Central memory CD8-positive, alpha-beta T cell (primary cell): ENCODE data around the gene IWS1.

ENCODE experiments used
- ATAC-seq: fragments of 150-1000 bp; cut with Tn5 transposase; replicated peaks from 2 replicates; pipeline ENCODE4 v1.10.0; 2022; ENCODE audit warnings: mild to moderate bottlenecking, moderate FRiP score, moderate number of reproducible peaks; ENCODE audit not compliant: poor library complexity, severe bottlenecking; ENCODE audit errors: extremely low read depth
- DNase-seq, 2 donors: peaks; one replicate each; pipeline ENCODE4 v3.0.0; 2021; ENCODE audit warnings: low spot score in 2 of 2
- H3K27ac Mint-ChIP-seq: one replicate; pipeline ENCODE4 v1.8.0; 2022; ENCODE audit warnings: low read depth, mild to moderate bottlenecking, moderate library complexity, mixed read lengths
- H3K27me3 Mint-ChIP-seq: one replicate; pipeline ENCODE4 v1.8.0; 2022; ENCODE audit warnings: mixed read lengths
- H3K36me3 Mint-ChIP-seq: one replicate; pipeline ENCODE4 v1.8.0; 2022; ENCODE audit warnings: mild to moderate bottlenecking, moderate library complexity, mixed read lengths; ENCODE audit not compliant: insufficient read depth
- H3K4me1 Mint-ChIP-seq: one replicate; pipeline ENCODE4 v1.8.0; 2022; ENCODE audit warnings: mixed read lengths
- H3K4me3 Mint-ChIP-seq: one replicate; pipeline ENCODE4 v1.8.0; 2022; ENCODE audit warnings: mild to moderate bottlenecking, moderate library complexity, mixed read lengths
- H3K9me3 Mint-ChIP-seq: one replicate; pipeline ENCODE4 v1.8.0; 2022; ENCODE audit warnings: mixed read lengths

IWS1 gene

GRCh38 chr2:127498386-127498785, 27.9 kb downstream of the IWS1 start:
- no peak overlapping the region for H3K4me3 Mint-ChIP-seq
- no peak overlapping the region for H3K27ac Mint-ChIP-seq
- no peaks in the 10 kb centered on the region for H3K9me3 Mint-ChIP-seq
- no peak for ATAC-seq
- no peaks in the 10 kb centered on the region for H3K27me3 Mint-ChIP-seq
- H3K36me3 Mint-ChIP-seq, result peaks cover 70% of the 10 kb centered on the region
- peaks cover 10% of the 10 kb centered on the region for H3K4me1 Mint-ChIP-seq
- DNase-seq, result no peak

- H3K27me3 Mint-ChIP-seq, result no peaks in the 10 kb centered on the region
- DNase-seq (no peak), ATAC-seq (no peak)
- peaks cover 14% of the 10 kb centered on the region for H3K4me1 Mint-ChIP-seq
- H3K27ac Mint-ChIP-seq, result no peak overlapping the region
- H3K4me3 Mint-ChIP-seq, result no peak overlapping the region
- H3K9me3 Mint-ChIP-seq, result no peaks in the 10 kb centered on the region
- H3K36me3 Mint-ChIP-seq, result peaks cover 63% of the 10 kb centered on the region
Observed at GRCh38 chr2:127490283-127490682, 36.0 kb downstream of the IWS1 start.

GRCh38 chr2:127486247-127487058, 39.8 kb downstream of the IWS1 start:
- DNase-seq (no peak), ATAC-seq (no peak)
- Mint-ChIP-seq H3K9me3 (no peaks in the 10 kb centered on the region), H3K27ac (peak overlapping the region; percentile 92), H3K27me3 (no peaks in the 10 kb centered on the region), H3K4me3 (no peak overlapping the region), H3K36me3 (peaks cover 62% of the 10 kb centered on the region), H3K4me1 (peaks cover 21% of the 10 kb centered on the region)

GRCh38 chr2:127485694-127486071, 40.6 kb downstream of the IWS1 start:
- no peaks in the 10 kb centered on the region for H3K9me3 Mint-ChIP-seq
- H3K36me3 Mint-ChIP-seq, result peaks cover 57% of the 10 kb centered on the region
- ATAC-seq, result no peak
- H3K27me3 Mint-ChIP-seq, result no peaks in the 10 kb centered on the region
- peak overlapping the region; percentile 92 for H3K27ac Mint-ChIP-seq
- H3K4me1 Mint-ChIP-seq, result peaks cover 21% of the 10 kb centered on the region
- no peak for DNase-seq
- H3K4me3 Mint-ChIP-seq, result no peak overlapping the region

GRCh38 chr2:127485051-127485693, 41.1 kb downstream of the IWS1 start:
- Mint-ChIP-seq H3K4me1 (peaks cover 21% of the 10 kb centered on the region), H3K27me3 (no peaks in the 10 kb centered on the region), H3K4me3 (no peak overlapping the region), H3K36me3 (peaks cover 60% of the 10 kb centered on the region), H3K27ac (peak overlapping the region; percentile 92), H3K9me3 (no peaks in the 10 kb centered on the region)
- ATAC-seq (no peak), DNase-seq (no peak)

GRCh38 chr2:127482031-127482430, 44.3 kb downstream of the IWS1 start:
- Mint-ChIP-seq H3K27me3 (no peaks in the 10 kb centered on the region), H3K4me1 (peaks cover 14% of the 10 kb centered on the region), H3K4me3 (no peak overlapping the region), H3K9me3 (no peaks in the 10 kb centered on the region), H3K27ac (no peak overlapping the region), H3K36me3 (peaks cover 45% of the 10 kb centered on the region)
- ATAC-seq (no peak), DNase-seq (no peak)

GRCh38 chr2:127479866-127480743, 46.2 kb downstream of the IWS1 start:
- H3K4me1 Mint-ChIP-seq, result peaks cover 9% of the 10 kb centered on the region
- no peak for DNase-seq
- no peak overlapping the region for H3K27ac Mint-ChIP-seq
- peaks cover 39% of the 10 kb centered on the region for H3K36me3 Mint-ChIP-seq
- no peaks in the 10 kb centered on the region for H3K9me3 Mint-ChIP-seq
- no peak overlapping the region for H3K4me3 Mint-ChIP-seq
- no peak for ATAC-seq
- H3K27me3 Mint-ChIP-seq, result no peaks in the 10 kb centered on the region

- no peak overlapping the region for H3K4me3 Mint-ChIP-seq
- no peak for DNase-seq
- no peak overlapping the region for H3K27ac Mint-ChIP-seq
- no peaks in the 10 kb centered on the region for H3K9me3 Mint-ChIP-seq
- H3K36me3 Mint-ChIP-seq, result peaks cover 35% of the 10 kb centered on the region
- H3K4me1 Mint-ChIP-seq, result peaks cover 6% of the 10 kb centered on the region
- peak; percentile 32 for ATAC-seq
- no peaks in the 10 kb centered on the region for H3K27me3 Mint-ChIP-seq
Observed at GRCh38 chr2:127479219-127479825, 47.0 kb downstream of the IWS1 start.

GRCh38 chr2:127475788-127476187, 50.5 kb downstream of the IWS1 start:
- no peak for ATAC-seq
- H3K27me3 Mint-ChIP-seq, result no peaks in the 10 kb centered on the region

GRCh38 chr2:127472268-127472667, 54.0 kb downstream of the IWS1 start:
- no peaks in the 10 kb centered on the region for H3K9me3 Mint-ChIP-seq
- H3K27me3 Mint-ChIP-seq, result no peaks in the 10 kb centered on the region
- peaks cover 4% of the 10 kb centered on the region for H3K36me3 Mint-ChIP-seq
- H3K4me3 Mint-ChIP-seq, result no peak overlapping the region
- H3K4me1 Mint-ChIP-seq, result peaks cover 6% of the 10 kb centered on the region
- DNase-seq (no peak), ATAC-seq (no peak)
- H3K27ac Mint-ChIP-seq, result no peak overlapping the region

More at GRCh38 chr2:127475788-127476187, 50.5 kb downstream of the IWS1 start:
- DNase-seq, result no peak
- H3K4me1 Mint-ChIP-seq, result peaks cover 6% of the 10 kb centered on the region
- no peak overlapping the region for H3K27ac Mint-ChIP-seq
- no peak overlapping the region for H3K4me3 Mint-ChIP-seq
- peaks cover 11% of the 10 kb centered on the region for H3K36me3 Mint-ChIP-seq
- H3K9me3 Mint-ChIP-seq, result no peaks in the 10 kb centered on the region

- H3K27ac Mint-ChIP-seq, result no peak overlapping the region
- H3K27me3 Mint-ChIP-seq, result no peaks in the 10 kb centered on the region
- H3K4me1 Mint-ChIP-seq, result peaks cover 6% of the 10 kb centered on the region
- no peak for ATAC-seq
- DNase-seq, result no peak
- peaks cover 4% of the 10 kb centered on the region for H3K36me3 Mint-ChIP-seq
- H3K4me3 Mint-ChIP-seq, result no peak overlapping the region
- no peaks in the 10 kb centered on the region for H3K9me3 Mint-ChIP-seq
Observed at GRCh38 chr2:127471286-127471988, 54.9 kb downstream of the IWS1 start.

- Mint-ChIP-seq H3K27ac (no peak overlapping the region), H3K36me3 (peaks cover 4% of the 10 kb centered on the region), H3K4me1 (peaks cover 1% of the 10 kb centered on the region), H3K9me3 (no peaks in the 10 kb centered on the region), H3K27me3 (no peaks in the 10 kb centered on the region), H3K4me3 (no peak overlapping the region)
- ATAC-seq, result no peak
- no peak for DNase-seq
Observed at GRCh38 chr2:127469974-127470373, 56.3 kb downstream of the IWS1 start.
